ELF-1 (cell line): ENCODE measurements around the gene GALNT11.
"Not testable (repeated sequence)": the region's sequence is repeated elsewhere in the genome, so short reads cannot be mapped to it uniquely, and the experiment has no call there.

Source experiments
- DNase-seq: peaks from one replicate; pipeline ENCODE4 v3.0.0-alpha.2; 2016; ENCODE audit warnings: low read depth, low spot score

The GALNT11 gene

GRCh38 chr7:152027491-152028365, 2.3 kb downstream of the GALNT11 start:
- not testable (repeated sequence) for DNase-seq

- DNase-seq = peak; percentile 61
Observed at GRCh38 chr7:152030059-152030458, 4.6 kb downstream of the GALNT11 start.

- DNase-seq = not testable (repeated sequence)
Observed at GRCh38 chr7:152030639-152031038, 5.2 kb downstream of the GALNT11 start.

GRCh38 chr7:152035817-152036216, 10.3 kb downstream of the GALNT11 start:
- no peak for DNase-seq

- not testable (repeated sequence) for DNase-seq
Observed at GRCh38 chr7:152038410-152038809, 12.9 kb downstream of the GALNT11 start.

GRCh38 chr7:152043086-152043485, 17.6 kb downstream of the GALNT11 start:
- not testable (repeated sequence) for DNase-seq

- not testable (repeated sequence) for DNase-seq
Observed at GRCh38 chr7:152044909-152045308, 19.4 kb downstream of the GALNT11 start.

- DNase-seq = no peak
Observed at GRCh38 chr7:152046531-152046930, 21.1 kb downstream of the GALNT11 start.

GRCh38 chr7:152048051-152048450, 22.6 kb downstream of the GALNT11 start:
- DNase-seq = no peak

GRCh38 chr7:152050547-152050971, 25.1 kb downstream of the GALNT11 start:
- DNase-seq = no peak

- DNase-seq = no peak
Observed at GRCh38 chr7:152051968-152052367, 26.5 kb downstream of the GALNT11 start.

GRCh38 chr7:152052771-152053170, 27.3 kb downstream of the GALNT11 start:
- DNase-seq = no peak

- no peak for DNase-seq
Observed at GRCh38 chr7:152054367-152055230, 29.1 kb downstream of the GALNT11 start.

GRCh38 chr7:152056621-152057274, 31.3 kb downstream of the GALNT11 start:
- no peak for DNase-seq

GRCh38 chr7:152059311-152059710, 33.8 kb downstream of the GALNT11 start:
- DNase-seq = no peak

- not testable (repeated sequence) for DNase-seq
Observed at GRCh38 chr7:152061086-152061485, 35.6 kb downstream of the GALNT11 start.

GRCh38 chr7:152063192-152063591, 37.7 kb downstream of the GALNT11 start:
- not testable (repeated sequence) for DNase-seq

GRCh38 chr7:152063821-152064220, 38.3 kb downstream of the GALNT11 start:
- not testable (repeated sequence) for DNase-seq

- DNase-seq = not testable (repeated sequence)
Observed at GRCh38 chr7:152065800-152066344, 40.4 kb downstream of the GALNT11 start.

GRCh38 chr7:152072421-152072820, 46.9 kb downstream of the GALNT11 start:
- no peak for DNase-seq

- no peak for DNase-seq
Observed at GRCh38 chr7:152073352-152073751, 47.9 kb downstream of the GALNT11 start.
